ENCODE measurements around the gene ZNF778.

Gene ZNF778

DNA sequence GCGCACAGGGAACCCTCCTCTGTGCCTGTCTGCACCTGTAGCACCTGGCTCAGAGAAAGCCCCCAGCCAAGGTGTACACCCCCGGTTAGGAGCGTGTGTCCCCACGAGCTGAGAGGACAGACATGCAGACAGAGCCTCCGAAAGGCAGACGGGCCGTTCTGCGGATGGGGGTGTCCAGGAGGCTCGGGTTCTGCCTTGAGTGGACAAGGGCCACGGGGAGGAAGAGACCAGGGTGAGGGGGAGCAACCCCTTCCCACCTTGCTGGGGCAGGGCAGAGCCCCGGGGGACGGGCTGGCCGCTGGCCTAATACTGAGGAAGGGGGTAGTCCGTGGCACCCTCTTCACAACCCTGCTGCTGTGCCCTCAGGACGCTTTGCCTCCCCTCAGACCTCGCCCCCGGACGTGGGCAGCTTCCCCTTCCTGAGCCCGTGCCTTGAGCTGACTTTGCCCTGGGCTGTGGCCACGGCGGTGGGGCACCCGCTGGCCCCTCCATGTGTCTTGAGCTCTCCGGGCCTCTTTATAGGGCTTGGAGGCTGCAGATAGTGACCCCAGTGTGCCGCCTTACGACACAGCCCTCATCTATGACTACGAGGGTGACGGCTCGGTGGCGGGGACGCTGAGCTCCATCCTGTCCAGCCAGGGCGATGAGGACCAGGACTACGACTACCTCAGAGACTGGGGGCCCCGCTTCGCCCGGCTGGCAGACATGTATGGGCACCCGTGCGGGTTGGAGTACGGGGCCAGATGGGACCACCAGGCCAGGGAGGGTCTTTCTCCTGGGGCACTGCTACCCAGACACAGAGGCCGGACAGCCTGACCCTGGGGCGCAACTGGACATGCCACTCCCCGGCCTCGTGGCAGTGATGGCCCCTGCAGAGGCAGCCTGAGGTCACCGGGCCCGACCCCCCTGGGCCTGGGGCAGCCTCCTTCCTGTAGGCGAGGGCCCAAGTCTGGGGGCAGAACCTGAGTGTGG lies 22.9 kb upstream of the ZNF778 start:
- no peak for DNase-seq (ENCODE audit: low read depth)

DNA sequence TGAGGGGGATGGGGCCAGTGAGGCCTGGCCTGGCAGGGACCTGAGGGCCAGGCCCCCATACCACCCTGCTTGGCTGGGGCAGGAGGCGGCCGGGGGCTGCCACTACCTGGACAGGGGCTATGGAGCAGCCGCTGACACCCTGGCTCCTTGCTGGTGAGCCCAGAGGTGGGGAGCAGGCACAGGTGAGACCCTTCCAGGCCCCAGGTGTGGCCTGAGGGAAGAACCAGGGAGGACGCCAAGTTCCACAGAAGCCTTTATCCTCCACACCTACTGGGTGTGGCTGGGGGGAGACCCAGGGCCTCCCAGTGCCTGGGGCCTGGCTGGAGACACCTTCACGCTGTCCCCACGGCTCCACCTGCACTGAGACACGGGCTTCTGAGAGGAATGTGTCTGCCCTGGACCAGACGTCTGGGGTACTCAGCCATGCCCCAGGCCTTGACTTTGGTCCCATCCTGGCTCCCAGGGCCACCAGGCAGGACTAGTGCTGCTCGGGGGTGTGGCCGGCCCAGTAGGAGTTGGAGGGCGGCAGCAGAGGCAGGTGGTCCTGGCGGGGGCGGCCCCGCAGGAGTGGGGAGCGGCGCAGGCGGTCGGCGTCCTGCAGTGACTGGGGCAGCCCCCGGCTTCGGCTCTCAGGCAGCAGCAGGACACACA lies 21.9 kb upstream of the ZNF778 start:
- no peak for DNase-seq (ENCODE audit: low read depth)

DNA sequence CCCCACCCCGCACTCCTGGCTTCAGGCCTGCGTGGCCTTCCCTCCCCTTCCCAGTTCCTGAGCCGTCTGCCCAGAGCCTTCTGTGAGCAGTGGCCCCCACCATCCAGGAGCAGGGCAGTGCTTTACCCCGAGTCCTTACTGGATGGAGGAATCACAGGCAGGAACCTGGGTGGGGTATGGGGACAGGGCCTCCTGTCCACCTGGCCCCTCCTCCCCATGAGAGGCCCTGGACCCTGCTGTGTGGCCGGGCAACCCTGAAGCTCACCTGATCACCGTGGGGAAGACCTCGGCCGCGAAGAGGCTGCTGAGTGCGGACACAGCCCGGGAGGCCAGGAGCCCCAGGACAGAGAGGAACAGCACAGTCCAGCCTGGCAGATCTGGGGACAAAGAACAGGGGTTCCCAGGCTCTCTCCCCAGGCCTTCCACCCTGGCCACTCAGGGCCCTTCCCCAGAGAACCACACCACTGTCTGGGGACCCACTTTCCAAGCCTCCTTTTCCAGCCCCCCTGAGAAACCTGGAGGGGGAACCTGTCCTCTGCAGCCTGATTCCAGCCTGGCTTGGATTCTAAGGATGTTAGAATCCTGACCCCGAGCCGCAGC lies 20.4 kb upstream of the ZNF778 start:
- DNase-seq (ENCODE audit: low read depth), result no peak

DNA sequence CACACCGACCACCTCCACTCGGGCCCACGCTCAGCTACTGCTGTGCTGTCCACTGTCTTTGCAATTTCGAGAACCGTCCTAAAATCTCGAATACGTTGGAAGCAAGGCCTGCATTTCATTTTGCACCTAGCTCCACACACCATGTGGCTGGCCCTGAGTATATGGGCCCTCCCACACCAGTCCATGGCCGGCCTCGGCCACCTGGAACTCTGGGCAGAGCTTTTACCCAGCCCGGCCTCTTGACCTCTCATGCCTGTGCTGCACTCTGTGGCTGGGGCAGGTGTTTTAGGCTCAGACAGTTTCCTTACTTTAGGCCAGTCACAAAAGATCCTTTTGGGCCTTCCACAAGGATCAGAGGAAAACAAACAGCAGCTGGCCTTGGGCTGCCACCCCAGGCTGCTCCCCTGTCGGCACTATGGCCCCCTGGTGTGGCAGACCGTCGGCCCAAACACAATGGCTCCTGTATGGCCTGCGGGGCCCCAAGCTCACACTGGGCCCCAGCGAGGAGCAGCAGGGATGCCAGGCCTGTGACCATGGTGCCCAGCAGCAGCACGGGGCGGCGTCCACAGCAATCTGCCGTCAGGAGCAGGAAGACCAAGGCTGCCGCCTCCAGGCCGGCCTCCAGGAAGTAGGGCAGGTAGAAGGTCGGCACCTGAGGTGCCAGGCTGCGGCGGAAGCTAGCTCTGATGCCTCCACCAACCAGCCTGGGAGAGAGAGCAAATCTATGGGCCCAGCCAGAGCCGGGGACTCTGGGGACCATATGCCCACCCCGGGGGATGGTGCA lies 19.7 kb upstream of the ZNF778 start:
- DNase-seq (ENCODE audit: low read depth), result no peak

DNA sequence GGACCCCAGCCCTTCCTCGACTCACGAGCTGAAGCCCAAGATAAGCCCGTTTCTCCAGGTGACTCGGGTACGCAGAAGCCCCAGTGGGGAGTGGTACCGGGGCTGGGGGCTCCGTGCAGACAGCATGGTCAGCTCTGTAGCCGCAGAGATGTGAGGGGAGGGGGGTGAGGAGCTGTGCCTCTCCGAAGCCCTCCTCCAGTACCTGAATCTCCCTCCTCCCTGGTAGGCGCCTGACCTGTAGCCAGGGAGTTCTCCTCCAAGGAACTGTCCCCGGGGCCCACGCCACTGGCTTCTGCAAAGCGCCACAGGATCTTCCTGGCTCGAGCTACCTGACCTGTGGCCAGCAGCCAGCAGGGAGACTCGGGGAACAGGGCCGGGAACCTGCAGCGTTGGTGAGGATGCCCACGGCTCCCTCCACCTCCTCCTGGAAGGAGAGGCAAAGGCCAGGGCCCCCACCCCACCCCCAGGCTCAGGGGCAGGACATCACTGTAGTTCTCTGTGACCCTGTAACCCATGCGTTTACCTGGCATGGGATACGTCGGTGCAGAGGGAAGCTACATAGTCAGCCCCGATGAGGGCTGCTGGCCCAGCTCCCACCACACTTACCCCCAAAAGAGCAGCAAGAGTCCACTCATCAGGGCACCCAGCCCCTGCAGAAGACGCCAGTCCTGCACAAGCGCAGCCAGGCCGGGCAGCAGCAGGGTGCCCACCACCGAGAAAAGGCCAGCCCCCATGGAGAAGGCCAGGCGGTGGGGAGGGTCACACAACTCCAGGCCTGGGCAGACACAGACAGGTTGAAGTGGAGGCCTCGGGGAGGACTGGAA lies 18.9 kb upstream of the ZNF778 start:
- DNase-seq (ENCODE audit: low read depth), result no peak

DNA sequence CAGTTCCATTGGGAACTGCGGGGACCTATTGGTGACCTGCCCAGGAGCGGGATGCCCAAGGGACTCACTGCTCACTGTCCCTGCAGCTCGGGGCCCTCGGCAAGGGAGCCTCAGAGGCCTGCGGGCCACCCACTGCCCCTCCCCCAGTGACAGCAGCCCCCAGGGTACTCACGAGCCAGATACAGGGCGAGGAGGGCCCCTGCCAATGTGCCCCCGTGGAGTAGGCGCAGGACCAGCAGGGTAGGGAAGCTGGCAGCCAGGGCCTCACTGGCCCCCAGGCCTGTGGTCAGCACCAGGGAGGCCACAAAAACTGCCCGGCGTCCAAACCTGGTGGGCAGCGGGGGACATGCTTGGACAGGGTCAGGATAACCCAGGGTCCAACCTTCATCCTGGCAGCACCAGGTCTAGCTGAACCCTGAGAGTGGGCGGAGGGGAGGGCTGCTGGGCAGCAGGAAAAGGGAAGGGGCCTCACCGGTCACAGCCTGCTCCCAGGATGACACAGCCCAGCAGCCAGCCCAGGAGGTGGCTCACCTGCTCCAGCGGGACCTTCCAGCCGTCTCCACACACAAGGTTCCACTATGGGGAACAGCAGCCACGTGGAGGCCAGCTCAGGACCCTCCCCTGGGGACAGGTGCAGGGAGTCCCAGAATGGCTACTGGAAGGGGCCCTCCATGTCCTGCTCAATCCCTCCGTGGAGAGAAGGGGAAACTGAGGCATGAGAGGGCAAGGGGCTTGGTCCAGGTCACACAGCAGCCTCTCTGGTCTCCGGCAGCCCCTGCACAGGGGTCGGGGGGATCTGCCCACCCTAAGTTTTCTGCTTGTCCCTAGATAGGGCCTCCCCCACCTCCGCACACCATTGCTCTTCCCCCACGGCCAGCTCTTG lies 18.0 kb upstream of the ZNF778 start:
- DNase-seq (ENCODE audit: low read depth), result no peak

DNA sequence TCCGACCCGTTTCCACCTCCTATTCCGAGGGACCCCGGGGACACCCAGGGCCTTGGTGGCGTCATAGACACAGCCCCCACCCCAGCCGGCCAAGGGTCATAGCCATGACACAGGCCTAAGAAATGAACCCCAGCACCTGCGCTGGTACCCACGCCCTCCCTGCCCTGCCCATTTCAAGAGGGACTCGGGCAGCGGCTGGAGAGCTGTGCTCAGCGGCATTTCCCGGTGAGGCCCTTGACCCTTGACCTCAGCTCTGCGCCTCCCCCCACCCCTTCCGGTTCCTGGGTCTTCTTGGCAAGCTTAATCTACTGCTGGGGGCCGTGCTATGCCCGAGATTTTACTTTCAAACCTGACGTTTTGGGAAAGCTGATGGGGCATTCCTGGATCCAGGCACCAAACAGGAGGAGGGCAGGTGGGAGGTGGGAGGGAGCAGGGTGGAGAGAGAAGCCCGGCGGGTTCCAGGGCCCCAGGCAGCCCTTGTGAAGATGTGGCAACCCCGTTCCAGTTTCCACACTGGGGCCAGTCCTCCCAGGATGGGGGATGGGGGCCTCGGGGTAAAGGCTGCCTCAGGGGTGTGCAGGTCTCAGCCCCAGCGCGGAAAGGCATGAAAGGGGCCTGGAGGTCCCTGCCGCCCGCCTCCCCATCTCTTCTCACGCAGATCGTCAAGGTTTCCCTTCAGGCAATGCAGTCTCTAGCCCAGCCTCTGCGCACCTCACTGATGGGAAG lies 17.2 kb upstream of the ZNF778 start, which contains the start of gene SLC22A31:
Gene SLC22A31 (minus strand): TSS at position 414 of the 726 bp plus-strand sequence. CDS start 36 bp downstream, at position 378.
- no peak for DNase-seq (ENCODE audit: low read depth)

DNA sequence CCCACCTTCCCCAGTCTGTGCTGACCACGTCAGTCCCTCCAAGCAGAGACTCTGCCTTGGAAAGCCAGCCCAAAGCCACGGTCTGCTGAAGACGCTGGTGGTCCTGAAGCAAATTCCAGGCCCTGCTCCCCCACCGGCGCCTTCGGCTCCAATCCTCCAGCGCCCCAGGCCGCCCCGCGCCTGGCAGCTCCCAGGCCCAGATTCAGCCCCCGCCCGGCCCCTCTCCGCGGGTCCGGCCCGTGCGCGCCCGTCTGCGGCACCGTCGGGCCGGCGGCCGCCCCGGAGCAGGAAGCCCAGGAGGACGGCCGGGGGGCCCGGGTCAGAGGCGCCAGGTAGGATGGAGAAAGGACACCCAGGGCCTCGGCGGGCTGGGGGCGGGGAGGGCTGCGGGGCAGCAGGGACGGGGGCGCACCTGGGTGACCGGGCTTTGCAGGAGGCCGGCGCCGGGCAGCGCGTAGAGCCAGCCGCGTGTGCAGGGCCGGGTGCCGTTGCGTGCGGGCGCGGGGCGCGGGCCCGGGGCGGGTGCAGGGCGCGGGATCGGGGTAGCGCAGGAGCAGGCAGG lies 16.6 kb upstream of the ZNF778 start:
- DNase-seq (ENCODE audit: low read depth), result no peak

DNA sequence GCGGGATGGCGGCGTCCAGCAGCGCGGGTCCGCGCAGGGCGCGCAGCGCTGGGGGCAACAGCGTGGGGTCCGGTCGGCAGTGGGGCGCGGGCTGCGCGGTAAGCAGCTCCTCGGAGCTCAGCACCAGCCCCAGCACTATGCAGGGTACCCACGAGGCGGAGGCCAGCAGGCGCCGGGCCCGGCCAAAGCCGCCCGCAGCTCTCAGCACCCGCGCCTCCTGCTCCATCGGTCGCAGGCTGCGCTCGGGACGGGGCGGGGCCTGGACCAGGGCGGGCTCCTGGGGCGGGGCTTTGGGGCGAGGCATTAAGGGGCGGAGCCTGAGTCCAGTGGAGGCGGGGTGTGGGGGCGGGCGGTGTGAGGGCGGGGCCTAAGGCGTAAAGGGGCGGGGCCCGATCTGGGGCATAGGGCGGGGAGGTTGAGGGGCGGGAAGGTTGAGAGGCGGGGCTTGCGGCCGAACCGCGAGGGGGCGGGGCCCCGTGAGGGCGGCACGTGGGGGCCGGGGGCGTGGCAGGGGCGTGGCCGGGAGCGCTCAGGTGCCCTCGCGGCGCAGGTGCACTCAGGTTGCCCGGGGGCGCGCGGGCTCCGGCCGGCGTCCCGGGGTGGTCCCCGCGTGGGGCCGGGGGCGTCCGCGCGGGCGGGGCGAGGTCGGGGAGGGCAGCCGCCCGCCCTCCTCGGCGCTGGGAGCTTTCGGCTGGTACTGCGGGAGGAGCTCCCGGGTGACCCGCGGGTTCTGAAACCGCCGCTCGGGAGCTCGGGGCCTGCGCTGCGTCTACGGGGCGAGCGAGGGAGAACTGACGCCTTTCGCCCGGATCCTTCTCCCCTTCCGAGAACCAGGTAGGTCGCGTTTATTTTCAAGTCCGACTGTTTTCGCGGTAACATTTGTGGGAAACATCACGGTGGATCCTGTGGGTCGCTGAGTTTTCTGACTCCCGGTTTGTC lies 15.8 kb upstream of the ZNF778 start:
- DNase-seq (ENCODE audit: low read depth), result no peak

DNA sequence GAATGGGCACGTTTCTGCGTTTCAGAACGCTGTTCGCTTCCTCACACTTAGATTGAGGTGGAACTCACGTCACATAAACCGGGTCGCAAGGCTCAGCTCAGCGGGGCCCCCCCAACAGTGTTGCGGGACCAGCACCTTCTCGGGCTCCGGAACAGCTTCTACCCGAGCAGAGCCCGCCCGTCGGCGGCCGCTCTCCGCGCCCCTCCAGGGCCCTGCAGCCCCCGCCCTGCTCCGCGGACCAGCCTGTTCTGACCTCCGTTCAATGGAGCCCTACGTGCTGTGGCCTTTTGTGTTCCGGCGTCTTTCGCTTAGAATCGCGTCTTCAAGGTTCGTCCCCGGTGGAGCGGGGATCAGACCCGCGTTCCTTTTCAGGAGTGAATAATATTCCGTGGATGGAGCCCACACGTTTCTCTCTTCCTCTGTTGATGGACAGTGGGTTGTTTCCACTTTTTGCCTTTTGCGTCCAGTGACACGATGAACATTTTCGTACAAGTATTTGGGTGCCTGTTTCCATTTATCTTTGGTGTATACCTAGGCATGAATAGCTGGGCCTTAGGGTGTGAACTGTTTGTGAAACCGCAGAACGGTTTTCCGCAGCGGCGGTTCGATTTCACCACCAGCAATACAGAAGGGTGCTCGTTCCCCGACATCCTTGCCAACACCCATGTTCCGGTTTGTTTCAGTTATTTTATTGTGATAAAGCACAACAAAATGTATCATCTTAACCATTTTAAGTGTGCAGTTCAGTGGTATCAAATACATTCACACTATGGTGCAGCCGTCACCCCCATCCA lies 14.9 kb upstream of the ZNF778 start:
- DNase-seq (ENCODE audit: low read depth), result no peak

DNA sequence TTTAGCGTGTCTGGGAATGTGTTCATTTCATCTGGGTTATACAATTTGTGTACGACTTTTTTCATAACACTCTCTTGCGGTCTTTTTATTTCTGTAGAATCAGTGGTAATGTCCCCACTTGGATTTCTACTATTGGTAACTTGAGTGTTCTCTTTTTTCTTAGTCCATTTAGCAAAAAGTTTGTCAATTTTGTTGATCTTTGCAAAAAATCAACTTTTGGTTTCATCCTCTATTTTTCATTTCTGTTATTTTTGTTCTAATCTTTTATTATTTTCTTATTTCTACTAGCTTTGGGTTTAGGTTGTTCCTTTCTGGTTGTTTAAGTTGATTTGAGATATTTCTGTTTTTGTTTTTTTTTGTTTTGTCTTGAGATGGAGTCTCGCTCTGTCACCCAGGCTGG lies 9.5 kb upstream of the ZNF778 start:
- no peak for DNase-seq (ENCODE audit: low read depth)

DNA sequence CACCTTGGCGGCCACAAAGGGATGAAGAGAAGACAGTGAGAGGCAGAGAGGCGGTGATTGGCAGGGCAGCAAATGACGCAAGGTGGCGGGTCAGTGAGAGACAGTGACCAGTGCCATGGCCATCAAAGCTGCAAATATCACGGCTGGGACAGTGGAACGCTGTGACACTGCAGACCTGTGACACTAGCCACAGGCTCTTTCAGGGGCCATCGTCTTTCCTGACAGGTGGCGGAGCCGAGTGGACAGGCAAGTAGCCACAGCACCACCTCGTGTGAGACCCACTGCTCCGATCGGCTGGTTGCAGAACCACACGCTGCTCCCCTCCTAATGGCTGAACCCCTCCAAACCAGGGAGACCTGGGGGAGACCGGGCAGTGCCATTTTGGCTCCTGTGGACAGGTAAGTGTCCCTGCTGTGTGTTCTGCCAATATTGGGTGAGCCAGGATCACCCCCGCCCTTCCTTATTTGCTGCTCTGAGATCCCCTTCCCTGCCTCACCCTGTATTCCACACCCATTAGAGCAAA lies 7.9 kb upstream of the ZNF778 start:
- DNase-seq (ENCODE audit: low read depth), result no peak

DNA sequence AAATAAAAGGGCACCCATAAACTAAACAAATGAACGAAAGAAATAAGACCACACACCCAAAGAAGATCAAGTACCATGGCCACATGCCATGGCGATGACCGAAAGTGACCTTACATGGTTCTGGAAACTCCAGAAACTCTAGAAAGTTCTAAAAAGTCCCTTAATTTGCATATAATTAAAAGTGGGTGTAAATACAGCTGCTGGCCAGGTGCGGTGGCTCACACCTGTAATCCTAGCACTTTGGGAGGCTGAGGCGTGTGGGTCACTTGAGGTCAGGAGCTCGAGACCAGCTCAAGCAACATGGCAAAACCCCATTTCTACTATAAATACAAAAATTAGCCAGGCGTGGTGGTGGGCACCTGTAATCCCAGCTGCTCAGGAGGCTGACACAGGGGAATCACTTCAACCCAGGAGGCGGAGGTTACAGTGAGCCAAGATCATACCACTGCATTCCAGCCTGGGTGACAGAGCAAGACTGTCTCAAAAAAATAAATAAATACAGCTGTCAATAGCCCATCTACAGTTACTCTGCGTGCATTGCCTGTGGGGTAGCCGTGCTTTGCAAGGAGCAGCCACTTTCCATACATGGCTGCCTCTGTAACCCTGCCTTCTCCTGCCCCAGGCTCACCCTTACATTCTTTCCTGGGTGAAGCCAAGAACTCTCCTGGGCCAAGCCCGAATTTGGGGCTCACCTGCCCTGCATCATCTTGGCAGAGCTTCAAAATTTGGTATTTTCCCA lies 7.2 kb upstream of the ZNF778 start:
- DNase-seq (ENCODE audit: low read depth), result no peak

DNA sequence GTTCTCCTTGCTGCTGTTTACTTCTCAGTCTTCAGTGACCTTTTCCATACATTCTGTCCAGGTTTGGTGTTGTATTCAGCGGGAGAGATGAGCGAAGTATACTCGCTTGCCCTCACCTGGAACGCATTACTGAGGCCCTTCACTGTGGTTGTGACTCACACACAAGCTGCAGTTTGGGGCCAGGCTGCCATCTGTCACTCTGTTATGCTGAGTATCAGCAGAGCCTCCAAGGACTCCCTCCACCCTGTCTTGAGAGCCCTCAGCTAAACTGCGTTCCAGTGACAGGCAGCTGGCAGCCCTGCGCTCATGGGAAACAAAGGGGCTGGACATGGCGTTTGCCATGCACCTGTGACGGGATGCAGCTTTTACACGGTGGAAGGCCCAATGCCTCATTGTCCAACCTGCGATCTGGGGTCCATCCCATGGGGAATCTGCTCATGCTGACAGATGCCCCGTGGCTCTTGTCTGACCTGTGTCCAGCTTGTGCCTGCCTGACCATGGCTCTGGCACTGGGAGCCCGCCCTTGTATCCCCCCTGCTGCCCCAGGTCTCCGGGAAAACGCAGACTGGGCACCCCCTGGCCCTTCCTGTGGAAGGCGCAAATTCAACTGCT lies 6.5 kb upstream of the ZNF778 start:
- DNase-seq (ENCODE audit: low read depth), result peak; percentile 52

DNA sequence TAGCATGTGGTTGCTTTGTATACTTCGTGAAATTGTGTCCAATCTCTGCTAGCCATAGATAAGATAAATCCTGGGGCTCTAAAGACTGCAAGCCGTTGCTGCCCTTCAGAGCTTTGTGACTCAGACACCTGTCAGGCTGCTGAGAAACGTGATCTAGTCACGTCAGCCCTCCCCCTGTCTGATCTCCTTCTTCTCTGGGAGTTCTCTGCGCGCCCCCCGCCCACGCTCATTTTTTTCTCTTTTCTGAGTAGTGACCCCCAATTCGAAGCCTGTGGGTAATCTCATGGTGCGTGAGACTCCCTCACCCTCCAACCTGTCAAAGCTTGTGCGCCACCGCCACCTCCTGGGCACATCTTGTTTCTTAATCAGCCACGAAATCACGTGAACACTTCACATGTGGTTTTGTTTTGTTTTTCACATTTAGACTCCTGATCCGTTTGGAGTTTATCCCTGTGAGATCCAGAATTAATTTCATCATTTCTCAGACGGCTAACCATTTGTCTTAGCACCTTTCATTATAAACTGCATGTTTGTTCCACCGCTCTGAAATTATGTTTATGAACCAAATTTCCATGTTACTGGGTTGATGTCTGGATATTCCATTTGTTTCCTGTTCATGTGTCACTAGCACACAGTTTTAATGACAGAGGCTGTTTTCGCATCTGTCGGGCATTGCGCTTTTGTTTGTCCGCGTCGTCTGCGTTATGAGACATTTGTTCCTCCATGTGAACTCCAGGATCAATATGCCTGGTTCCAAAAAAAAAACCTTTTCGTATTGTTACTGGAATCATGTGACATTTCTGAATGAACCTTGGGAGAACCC lies 977 bp upstream of the ZNF778 start:
- peak; percentile 52 for DNase-seq (ENCODE audit: low read depth)

Measured in GM04504 (cell line).